Esophagus muscularis mucosa (tissue), 4 donors: ENCODE measurements around the gene DNASE1L1. TPM values are rescaled to one million over a fixed set of nuclear protein-coding genes. Genes with fewer than 3 reads are reported as not detected.
A peak's percentile ranks its signal among the peaks of the same experiment; 100 is the strongest.

Experiments used
- DNase-seq: peaks from one replicate; pipeline ENCODE4 v3.0.0-alpha.2; 2017; ENCODE audit errors: extremely low spot score
- H3K27ac ChIP-seq, 4 donors: fragments of 200-600 bp; sonication (generic); replicated peaks in 1 of 4; 1 replicate in 3 of 4; 2 replicates in 1 of 4; pipeline ENCODE4 v1.5.1; 2016 to 2019; ENCODE audit warnings: mild to moderate bottlenecking in 1 of 4
- H3K27me3 ChIP-seq, 4 donors: fragments of 200-600 bp; sonication (generic); one replicate each; pipeline versions ENCODE4 v1.5.1 to v1.6.0; 2016 to 2019
- H3K36me3 ChIP-seq, 4 donors: fragments of 200-600 bp; sonication (generic); one replicate each; pipeline ENCODE4 v1.5.1; 2016 to 2019
- H3K4me1 ChIP-seq, 4 donors: fragments of 200-600 bp; sonication (generic); one replicate each; pipeline ENCODE4 v1.5.1; 2016 to 2019
- H3K4me3 ChIP-seq, 4 donors: fragments of 200-600 bp; sonication (generic); 1 replicate in 2 of 4; 2 replicates in 2 of 4; pipeline ENCODE4 v1.5.1; 2016 to 2019; ENCODE audit warnings: mild to moderate bottlenecking in 4 of 4, moderate library complexity in 1 of 4
- H3K9me3 ChIP-seq, 4 donors: fragments of 200-600 bp; sonication (generic); 1 replicate in 3 of 4; 2 replicates in 1 of 4; pipeline ENCODE4 v1.5.1; 2016 to 2019
- EP300 ChIP-seq: sonication (generic); formaldehyde crosslinking; IDR thresholded peaks from one replicate; pipeline ENCODE4 v1.6.1; 2017; ENCODE audit warnings: antibody characterized with exemption
- POLR2A ChIP-seq: fragments of 450-650 bp; IDR thresholded peaks from one replicate; pipeline ENCODE4 v1.6.1; 2017; ENCODE audit warnings: antibody characterized with exemption, moderate library complexity, mild to moderate bottlenecking, low read depth
- POLR2AphosphoS5 ChIP-seq, 2 donors: sonication (generic); formaldehyde crosslinking; IDR thresholded peaks; one replicate each; pipeline ENCODE4 v1.6.1; 2017; ENCODE audit warnings: antibody characterized with exemption in 2 of 2
- WGBS: methylation state at CpG from one replicate; pipeline ENCODE4 v1.1.5; 2018; 5-methylcytosine and 5-hydroxymethylcytosine counted together
- intact Hi-C: fragments of 100-400 bp; cut with DNase I; formaldehyde crosslinking; loops from one replicate; pipeline ENCODE4 v1.15.1; 2023
- total RNA-seq, 4 donors: library from RNA; depleted of rRNA; stranded (reverse); fragments of >200 nt; gene quantifications; one replicate each; pipeline versions ENCODE4 v1.1.0 to v1.2.1, GENCODE V29; 2016
- TF ChIP-seq, protein P1 (sequence below), 3 experiments: fragments of 200-600 bp in 2 of 3; fragments of 450-650 bp in 1 of 3; sonication (generic) in 2 of 3; IDR thresholded peaks; one replicate each; pipeline ENCODE4 v1.5.1; 2017 to 2019; ENCODE audit warnings: antibody characterized with exemption in 3 of 3, mild to moderate bottlenecking in 2 of 3, moderate library complexity in 1 of 3

DNASE1L1 gene
- total RNA-seq, 4 donors from 2014 or later, result 19.9 to 24.3 (median 22.6) TPM

DNA sequence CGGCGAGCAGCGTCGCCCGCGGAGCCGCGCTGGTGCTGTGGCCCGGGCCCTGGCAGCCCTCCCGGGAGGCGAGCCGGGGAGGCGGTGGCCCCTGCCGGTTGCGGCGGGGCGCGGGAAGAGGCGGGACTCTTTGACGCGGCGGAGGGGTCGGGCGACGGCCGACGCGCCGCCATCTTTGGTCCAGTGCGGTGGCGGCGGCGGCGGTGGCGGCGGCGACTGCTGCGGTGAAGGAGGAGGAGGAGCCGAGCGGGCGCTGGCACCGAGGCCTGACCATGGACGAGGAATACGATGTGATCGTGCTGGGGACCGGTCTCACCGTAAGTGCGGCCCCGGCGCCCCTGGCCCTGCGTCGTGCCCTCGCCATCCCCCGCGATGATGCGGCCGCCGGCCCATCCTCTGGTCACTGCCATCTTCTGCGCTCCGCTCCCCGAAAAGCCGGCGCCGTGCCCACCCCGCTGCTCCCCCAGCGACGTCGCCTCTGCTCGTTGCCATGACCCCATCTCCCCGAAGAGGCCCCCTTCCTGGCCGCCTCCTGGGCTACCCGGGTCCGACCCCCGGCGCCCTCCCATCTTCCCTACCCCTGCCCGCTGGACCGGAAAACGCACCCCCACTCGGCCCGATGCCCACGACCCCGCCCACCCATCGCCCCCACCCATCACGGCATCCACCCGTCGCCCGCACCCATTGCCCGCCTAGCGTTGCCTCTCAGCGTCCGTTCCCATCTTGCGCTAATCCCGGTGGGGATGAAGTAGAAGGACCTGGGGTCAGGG is 28.1 kb upstream of the DNASE1L1 start, which contains the start of gene GDI1:
Gene GDI1 (plus strand): TSS at position 172 of the 770 bp plus-strand sequence. CDS start 101 bp downstream, at position 273.
- no peaks in the 10 kb centered on the region for H3K27me3 ChIP-seq
- no peak for DNase-seq
- 32% methylated on average over 37 of the region's 93 CpGs for WGBS
- peak within 1 kb of the TSS; percentile 68 to 84 (median 74) for H3K4me3 ChIP-seq
- H3K36me3 ChIP-seq, result peaks cover under 1 to 66% (median 61%) of the 10 kb centered on the region in 4 donors
- H3K9me3 ChIP-seq, result no peaks in the 10 kb centered on the region
- peaks cover 7 to 24% (median 22%) of the 10 kb centered on the region in 4 donors for H3K4me1 ChIP-seq
- intact Hi-C loops, result loop anchor here (5.0 kb wide), 1 partner anchor 50 kb away; the partner anchor contains the start of gene UBL4A
- TF ChIP-seq POLR2AphosphoS5 (IDR thresholded peaks at IDR 0.05), result peak; percentile 49 to 75
- TF ChIP-seq, protein P1, sequence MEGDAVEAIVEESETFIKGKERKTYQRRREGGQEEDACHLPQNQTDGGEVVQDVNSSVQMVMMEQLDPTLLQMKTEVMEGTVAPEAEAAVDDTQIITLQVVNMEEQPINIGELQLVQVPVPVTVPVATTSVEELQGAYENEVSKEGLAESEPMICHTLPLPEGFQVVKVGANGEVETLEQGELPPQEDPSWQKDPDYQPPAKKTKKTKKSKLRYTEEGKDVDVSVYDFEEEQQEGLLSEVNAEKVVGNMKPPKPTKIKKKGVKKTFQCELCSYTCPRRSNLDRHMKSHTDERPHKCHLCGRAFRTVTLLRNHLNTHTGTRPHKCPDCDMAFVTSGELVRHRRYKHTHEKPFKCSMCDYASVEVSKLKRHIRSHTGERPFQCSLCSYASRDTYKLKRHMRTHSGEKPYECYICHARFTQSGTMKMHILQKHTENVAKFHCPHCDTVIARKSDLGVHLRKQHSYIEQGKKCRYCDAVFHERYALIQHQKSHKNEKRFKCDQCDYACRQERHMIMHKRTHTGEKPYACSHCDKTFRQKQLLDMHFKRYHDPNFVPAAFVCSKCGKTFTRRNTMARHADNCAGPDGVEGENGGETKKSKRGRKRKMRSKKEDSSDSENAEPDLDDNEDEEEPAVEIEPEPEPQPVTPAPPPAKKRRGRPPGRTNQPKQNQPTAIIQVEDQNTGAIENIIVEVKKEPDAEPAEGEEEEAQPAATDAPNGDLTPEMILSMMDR (IDR thresholded peaks at IDR 0.05), result no peak
- no peak for TF ChIP-seq EP300
- peak; percentile 22 for TF ChIP-seq POLR2A
- peak within 1 kb of the TSS; percentile 88 to 91 (median 90) for H3K27ac ChIP-seq

DNA sequence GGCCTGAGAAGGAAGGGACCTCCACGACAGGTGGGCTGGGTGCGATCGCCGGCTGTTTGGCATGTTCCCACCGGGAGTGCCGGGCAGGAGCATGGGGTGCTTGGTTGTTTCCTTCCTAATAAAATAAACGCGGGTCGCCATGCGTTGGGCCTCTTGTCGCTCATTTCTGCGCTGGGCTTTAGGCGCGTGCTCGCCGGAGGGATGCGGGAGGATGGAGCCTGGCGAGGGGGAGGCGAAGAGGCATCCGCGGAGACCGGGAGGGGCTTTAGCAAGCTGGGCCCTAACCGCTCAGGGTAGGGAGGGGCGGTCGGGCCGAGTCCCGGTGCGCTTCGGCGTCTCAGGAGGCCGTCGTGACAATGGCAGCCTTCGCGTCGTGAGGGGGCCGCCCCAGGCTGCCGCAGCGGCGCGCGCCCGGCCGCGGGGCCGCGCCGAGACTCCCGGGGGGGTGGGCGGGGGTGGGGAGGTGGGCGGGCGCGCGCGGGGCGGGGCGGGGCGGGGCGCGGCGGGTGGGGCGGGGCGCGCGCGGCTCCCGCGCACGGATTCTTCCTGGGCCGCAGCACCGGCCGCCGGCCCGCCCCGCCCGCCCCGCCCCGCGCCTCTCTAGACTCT is 27.4 kb upstream of the DNASE1L1 start:
- intact Hi-C loops, result loop anchor here (5.0 kb wide), 1 partner anchor 51 kb away; the partner anchor contains the start of gene UBL4A
- Histone ChIP-seq H3K27ac (peak overlapping the region; percentile 88 to 91 (median 90)), H3K36me3 (peaks cover 0 to 66% (median 59%) of the 10 kb centered on the region in 4 donors), H3K9me3 (no peaks in the 10 kb centered on the region), H3K4me3 (peak overlapping the region; percentile 68 to 84 (median 74)), H3K4me1 (peaks cover 7 to 24% (median 22%) of the 10 kb centered on the region in 4 donors), H3K27me3 (no peaks in the 10 kb centered on the region)
- TF ChIP-seq EP300, result no peak
- no peak for TF ChIP-seq POLR2A
- TF ChIP-seq POLR2AphosphoS5 (IDR thresholded peaks at IDR 0.05), result no peak
- TF ChIP-seq, protein P1 (IDR thresholded peaks at IDR 0.05), result no peak
- DNase-seq, result no peak
- WGBS, result 23% methylated on average over 23 of the region's 78 CpGs

DNA sequence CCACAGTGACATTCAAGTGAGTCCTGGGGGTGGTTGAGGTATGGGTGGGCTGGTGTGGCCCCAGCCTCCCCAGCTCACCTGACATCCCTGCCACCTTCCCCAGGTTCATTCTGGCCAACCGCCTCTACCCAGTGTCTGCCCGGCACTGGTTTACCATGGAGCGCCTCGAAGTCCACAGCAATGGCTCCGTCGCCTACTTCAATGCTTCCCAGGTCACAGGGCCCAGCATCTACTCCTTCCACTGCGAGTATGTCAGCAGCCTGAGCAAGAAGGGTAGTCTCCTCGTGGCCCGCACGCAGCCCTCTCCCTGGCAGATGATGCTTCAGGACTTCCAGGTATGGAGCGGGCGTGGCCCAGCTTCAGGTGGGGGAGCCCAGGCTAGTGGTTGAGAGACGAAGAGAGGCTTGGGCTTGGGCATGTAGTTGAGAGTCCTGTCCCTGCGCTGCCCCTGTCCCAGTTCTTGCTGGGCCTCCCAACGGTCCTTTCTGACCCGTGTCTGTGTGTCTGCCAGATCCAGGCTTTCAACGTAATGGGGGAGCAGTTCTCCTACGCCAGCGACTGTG is 26.2 kb upstream of the DNASE1L1 start:
- peaks cover 12 to 33% (median 30%) of the 10 kb centered on the region in 4 donors for H3K4me1 ChIP-seq
- peaks cover 0 to 56% (median 47%) of the 10 kb centered on the region in 4 donors for H3K36me3 ChIP-seq
- intact Hi-C loops, result loop anchor here (5.0 kb wide), 1 partner anchor 52 kb away; the partner anchor contains the start of gene UBL4A

More for the DNA sequence above, 26.2 kb upstream of the DNASE1L1 start:
- Histone ChIP-seq H3K9me3 (no peaks in the 10 kb centered on the region), H3K4me3 (no peak overlapping the region), H3K27ac (peak overlapping the region in 1 of 4 donors; percentile 88), H3K27me3 (no peaks in the 10 kb centered on the region)
- TF ChIP-seq POLR2AphosphoS5 (IDR thresholded peaks at IDR 0.05) (no peak), EP300 (no peak), POLR2A (no peak)
- TF ChIP-seq, protein P1 (IDR thresholded peaks at IDR 0.05), result no peak
- whole genome bisulfite sequencing, result 93% methylated on average over 16 of the region's 19 CpGs
- no peak for DNase-seq
